ENCODE measurements around the gene MAP3K14.

GRCh38 chr17:45320931-45321461 lies 4.2 kb upstream of the MAP3K14 start:
- TF ChIP-seq CTCF (IDR thresholded peaks at IDR 0.05) = no peak
- no peak for TF ChIP-seq POLR2AphosphoS5 (IDR thresholded peaks at IDR 0.05)
- no peak for TF ChIP-seq POLR2A (IDR thresholded peaks at IDR 0.05)

Data from suprapubic skin (tissue), 4 donors.